ENCODE data around the gene CENPP.

CENPP gene

DNA sequence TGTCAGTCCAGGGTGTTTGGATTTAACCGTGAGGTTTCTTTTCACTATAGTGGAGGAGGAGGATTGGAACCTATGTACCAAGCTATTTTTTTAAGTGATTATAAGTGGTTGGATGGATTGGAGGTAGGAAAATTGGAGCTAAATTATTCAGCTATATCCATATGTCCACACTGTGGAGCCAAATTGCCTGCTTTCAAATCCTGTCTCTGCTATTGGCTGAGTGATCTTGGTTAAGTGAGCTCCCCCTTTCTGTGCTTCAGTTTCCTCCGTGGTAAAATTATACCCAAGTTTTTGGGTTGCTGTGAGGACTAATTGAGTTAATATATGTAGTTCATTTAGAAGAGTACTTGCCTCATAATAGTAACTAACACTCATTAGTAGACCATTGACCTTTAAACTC, 2.5 kb downstream of the CENPP start:
- Mint-ChIP-seq H3K4me3 (no peak overlapping the region), H3K9me3 (no peaks in the 10 kb centered on the region), H3K36me3 (ENCODE audit: low read depth) (peaks cover 20% of the 10 kb centered on the region), H3K27ac (no peak overlapping the region), H3K4me1 (ENCODE audit: low read depth) (peaks cover 29% of the 10 kb centered on the region), H3K27me3 (ENCODE audit: low read depth) (no peaks in the 10 kb centered on the region)
- DNase-seq (ENCODE audit: low spot score), result no peak

DNA sequence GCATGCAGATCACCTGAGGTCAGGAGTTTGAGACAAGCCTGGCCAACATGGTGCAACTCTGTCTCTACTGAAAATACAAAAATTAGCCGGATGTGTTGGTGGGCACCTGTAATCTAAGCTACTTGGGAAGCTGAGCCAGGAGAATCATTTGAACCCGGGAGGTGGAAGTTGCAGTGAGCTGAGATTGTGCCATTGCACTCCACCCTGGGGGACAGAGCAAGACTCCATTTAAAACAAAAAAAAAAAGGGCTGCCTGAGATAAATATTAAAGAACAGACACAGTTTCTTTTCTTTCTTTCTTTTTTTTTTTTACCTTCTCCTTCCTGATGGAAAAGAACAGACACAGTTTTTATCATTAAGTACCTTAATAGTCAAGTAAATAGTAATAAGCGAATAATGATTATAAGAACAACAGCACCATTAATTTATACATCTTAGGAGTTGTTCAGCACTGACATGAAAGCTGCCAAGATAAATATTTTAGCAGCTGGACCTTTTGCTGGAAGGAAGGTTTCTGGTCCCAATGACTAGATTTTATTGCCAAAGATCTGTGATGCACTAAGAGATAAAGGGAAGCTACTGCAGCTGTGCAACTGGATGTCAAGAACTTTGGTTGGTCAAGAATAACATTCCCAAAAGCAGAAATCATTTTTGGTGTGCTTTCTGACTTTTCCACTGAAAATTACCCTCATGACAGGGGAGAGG, 7.0 kb downstream of the CENPP start:
- H3K4me3 Mint-ChIP-seq, result no peak overlapping the region
- DNase-seq (ENCODE audit: low spot score), result no peak
- H3K9me3 Mint-ChIP-seq, result no peaks in the 10 kb centered on the region
- H3K27ac Mint-ChIP-seq, result no peak overlapping the region
- peaks cover 8% of the 10 kb centered on the region for H3K4me1 Mint-ChIP-seq (ENCODE audit: low read depth)
- no peaks in the 10 kb centered on the region for H3K27me3 Mint-ChIP-seq (ENCODE audit: low read depth)
- peaks cover 24% of the 10 kb centered on the region for H3K36me3 Mint-ChIP-seq (ENCODE audit: low read depth)

DNA sequence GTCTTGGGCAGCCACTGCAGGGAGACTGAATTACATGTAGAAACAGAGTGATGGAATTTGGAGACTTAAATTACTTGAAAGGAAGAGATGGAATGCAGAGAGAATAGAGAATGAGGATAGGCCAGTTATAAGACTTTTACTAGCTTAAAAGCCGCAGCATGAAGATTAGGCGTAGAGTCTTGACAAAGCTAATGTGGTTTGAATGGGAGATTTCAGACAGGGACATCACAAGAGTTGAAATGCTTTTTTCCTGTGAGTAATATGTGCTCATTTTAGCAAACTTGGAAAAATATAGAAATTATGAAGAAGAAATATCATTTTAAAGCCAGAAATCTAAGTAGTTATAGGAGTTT, 7.5 kb downstream of the CENPP start:
- H3K9me3 Mint-ChIP-seq, result no peaks in the 10 kb centered on the region
- no peaks in the 10 kb centered on the region for H3K27me3 Mint-ChIP-seq (ENCODE audit: low read depth)
- H3K27ac Mint-ChIP-seq, result no peak overlapping the region

DNA sequence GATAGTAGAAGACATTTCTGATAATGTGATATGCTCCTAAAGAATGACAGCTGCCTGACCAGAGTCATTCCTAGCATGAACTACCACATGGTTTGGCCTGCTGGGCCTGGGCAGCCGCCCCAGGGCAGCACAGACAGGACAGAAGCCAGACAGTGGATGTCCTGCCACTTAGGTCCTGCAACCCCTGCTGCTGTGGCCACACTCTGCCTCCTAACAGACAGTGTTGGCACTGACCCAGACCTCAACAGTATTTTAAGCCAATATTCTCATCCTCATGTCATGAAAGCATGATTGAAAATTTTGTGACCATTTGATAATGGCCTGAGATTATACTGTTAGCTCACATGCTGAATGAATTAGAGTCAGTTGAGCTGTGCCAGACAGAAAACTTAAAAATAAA, 15.8 kb downstream of the CENPP start:
- peaks cover 40% of the 10 kb centered on the region for H3K36me3 Mint-ChIP-seq (ENCODE audit: low read depth)
- H3K4me1 Mint-ChIP-seq (ENCODE audit: low read depth), result no peaks in the 10 kb centered on the region
- peaks cover 5% of the 10 kb centered on the region for H3K9me3 Mint-ChIP-seq
- H3K27me3 Mint-ChIP-seq (ENCODE audit: low read depth), result no peaks in the 10 kb centered on the region
- H3K4me3 Mint-ChIP-seq, result no peak overlapping the region
- DNase-seq (ENCODE audit: low spot score), result no peak
- no peak overlapping the region for H3K27ac Mint-ChIP-seq

More for the DNA sequence above, 7.5 kb downstream of the CENPP start:
- Mint-ChIP-seq H3K36me3 (ENCODE audit: low read depth) (peaks cover 25% of the 10 kb centered on the region), H3K4me3 (no peak overlapping the region), H3K4me1 (ENCODE audit: low read depth) (peaks cover 3% of the 10 kb centered on the region)
- no peak for DNase-seq (ENCODE audit: low spot score)

DNA sequence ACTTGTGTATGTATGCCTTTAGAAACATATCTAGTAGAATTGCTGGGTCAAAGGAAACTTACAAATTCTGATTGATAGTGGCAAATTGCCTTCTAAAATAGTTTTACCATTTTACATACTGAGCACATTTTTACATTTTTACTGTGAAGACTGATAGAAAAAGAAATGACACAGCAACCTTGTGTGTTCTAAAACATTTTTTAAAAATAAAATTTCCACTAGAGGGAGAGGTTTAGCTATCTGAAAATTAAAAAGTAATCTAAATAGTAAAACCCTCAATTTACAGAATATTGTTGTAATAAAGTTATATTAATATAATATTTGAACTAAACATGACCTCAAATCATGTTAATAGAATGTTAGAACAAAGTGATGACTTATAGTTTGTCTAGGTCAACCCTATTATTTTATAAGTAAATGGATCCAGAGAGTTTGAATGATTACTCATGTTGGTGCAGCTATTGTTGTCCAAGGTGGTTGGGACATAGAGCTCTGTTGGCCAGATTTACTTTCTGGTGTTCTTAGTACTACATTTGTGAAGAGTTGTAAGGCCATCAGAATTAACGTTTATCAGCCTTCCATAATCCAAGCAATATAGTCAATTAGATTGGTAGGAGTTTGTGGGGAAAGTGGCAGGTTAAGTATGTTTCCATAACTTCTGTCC, 17.2 kb downstream of the CENPP start:
- no peak overlapping the region for H3K4me3 Mint-ChIP-seq
- no peak overlapping the region for H3K27ac Mint-ChIP-seq
- H3K36me3 Mint-ChIP-seq (ENCODE audit: low read depth), result peaks cover 40% of the 10 kb centered on the region
- no peaks in the 10 kb centered on the region for H3K27me3 Mint-ChIP-seq (ENCODE audit: low read depth)
- no peaks in the 10 kb centered on the region for H3K4me1 Mint-ChIP-seq (ENCODE audit: low read depth)
- peaks cover 5% of the 10 kb centered on the region for H3K9me3 Mint-ChIP-seq
- DNase-seq (ENCODE audit: low spot score), result no peak

DNA sequence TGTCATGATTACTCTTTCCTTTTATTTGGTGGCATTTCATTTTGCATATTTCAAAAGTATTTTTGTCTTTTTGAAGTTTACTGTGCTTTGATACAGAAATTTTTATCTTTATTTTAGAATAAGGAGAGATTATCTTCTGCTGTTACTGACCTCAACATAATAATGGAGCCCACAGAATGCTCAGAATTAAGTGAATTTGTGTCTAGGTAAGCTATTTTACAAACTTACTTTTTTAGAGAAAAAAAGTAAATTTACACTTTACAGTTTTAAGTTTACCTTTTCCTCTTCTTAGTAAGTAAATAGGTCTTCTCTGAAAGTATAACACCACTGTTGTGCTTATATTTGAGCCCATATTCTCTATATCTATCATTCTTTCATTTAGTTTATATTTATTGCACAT, 19.8 kb downstream of the CENPP start:
- Mint-ChIP-seq H3K27ac (no peak overlapping the region), H3K4me1 (ENCODE audit: low read depth) (peaks cover under 1% of the 10 kb centered on the region), H3K27me3 (ENCODE audit: low read depth) (no peaks in the 10 kb centered on the region), H3K9me3 (peaks cover 5% of the 10 kb centered on the region), H3K4me3 (no peak overlapping the region), H3K36me3 (ENCODE audit: low read depth) (peaks cover 32% of the 10 kb centered on the region)
- DNase-seq (ENCODE audit: low spot score), result no peak

DNA sequence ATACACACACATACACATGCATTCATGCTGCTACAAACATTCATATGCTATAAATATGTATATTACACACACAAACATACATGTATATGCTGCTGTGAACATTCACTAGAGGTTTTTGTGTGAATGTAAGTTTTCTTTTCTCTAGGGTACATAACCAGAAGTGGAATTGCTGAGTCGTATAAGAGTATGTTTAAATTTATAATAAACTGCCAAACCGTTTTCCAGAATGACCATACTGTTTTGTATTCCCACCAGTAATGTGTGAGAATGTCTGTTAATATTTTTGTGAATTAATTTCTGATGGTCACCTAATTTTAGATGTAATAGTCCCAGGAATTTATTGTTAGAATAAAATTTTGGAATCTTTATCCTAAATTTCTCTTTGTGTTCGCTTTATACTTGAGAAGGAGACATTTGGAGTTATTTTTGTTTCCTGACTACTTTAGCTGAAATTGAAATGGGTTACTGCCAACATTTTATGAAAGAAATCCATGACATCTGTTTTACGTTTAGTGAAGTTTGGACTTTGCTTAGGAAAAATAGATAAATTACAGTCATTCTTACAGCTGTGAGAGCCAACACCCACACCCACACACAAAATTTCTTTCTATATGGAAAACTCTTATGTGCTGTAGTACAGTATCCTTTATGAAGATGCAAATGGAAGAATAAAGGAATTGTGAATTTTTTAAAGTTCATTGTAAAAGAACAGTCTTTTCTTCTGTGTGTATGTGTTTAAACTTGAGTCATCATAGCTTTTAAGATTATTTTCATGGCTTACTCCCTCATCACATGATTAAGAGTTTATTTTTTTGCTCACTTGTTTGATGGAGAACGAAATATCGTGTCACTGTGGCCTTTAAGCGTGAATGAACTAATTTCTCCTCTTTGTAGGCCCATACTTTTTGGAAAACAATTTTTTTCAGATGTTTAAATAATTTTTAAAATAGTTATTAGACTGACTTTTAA, 24.3 kb downstream of the CENPP start:
- Mint-ChIP-seq H3K36me3 (ENCODE audit: low read depth) (peaks cover 52% of the 10 kb centered on the region), H3K4me3 (no peak overlapping the region)
- no peak for DNase-seq (ENCODE audit: low spot score)

DNA sequence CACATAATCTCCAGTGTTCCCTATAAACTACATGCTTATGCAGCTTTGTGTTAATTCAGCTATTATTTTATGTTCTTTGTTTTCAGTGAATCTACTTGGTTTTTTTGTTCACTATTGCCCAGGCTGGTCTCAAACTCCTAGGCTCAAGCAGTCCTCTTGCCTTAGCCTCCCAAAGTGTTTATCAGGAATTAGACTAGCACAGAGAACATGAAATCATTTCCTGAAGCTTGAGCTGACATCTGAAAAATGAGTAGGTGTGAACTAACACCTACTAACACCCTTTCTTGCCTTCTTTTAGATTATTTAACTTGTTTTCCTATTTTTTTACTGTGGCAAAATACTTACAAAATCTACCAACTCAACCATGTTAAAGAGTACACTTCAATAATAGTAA, 25.0 kb downstream of the CENPP start:
- peaks cover 57% of the 10 kb centered on the region for H3K36me3 Mint-ChIP-seq (ENCODE audit: low read depth)
- H3K4me3 Mint-ChIP-seq, result no peak overlapping the region
- no peak for DNase-seq (ENCODE audit: low spot score)
- peaks cover 8% of the 10 kb centered on the region for H3K4me1 Mint-ChIP-seq (ENCODE audit: low read depth)
- H3K27me3 Mint-ChIP-seq (ENCODE audit: low read depth), result no peaks in the 10 kb centered on the region
- peaks cover 19% of the 10 kb centered on the region for H3K9me3 Mint-ChIP-seq
- H3K27ac Mint-ChIP-seq, result no peak overlapping the region

More for the DNA sequence above, 24.3 kb downstream of the CENPP start:
- H3K27me3 Mint-ChIP-seq (ENCODE audit: low read depth), result no peaks in the 10 kb centered on the region
- H3K9me3 Mint-ChIP-seq, result peaks cover 19% of the 10 kb centered on the region
- peaks cover 8% of the 10 kb centered on the region for H3K4me1 Mint-ChIP-seq (ENCODE audit: low read depth)
- no peak overlapping the region for H3K27ac Mint-ChIP-seq

DNA sequence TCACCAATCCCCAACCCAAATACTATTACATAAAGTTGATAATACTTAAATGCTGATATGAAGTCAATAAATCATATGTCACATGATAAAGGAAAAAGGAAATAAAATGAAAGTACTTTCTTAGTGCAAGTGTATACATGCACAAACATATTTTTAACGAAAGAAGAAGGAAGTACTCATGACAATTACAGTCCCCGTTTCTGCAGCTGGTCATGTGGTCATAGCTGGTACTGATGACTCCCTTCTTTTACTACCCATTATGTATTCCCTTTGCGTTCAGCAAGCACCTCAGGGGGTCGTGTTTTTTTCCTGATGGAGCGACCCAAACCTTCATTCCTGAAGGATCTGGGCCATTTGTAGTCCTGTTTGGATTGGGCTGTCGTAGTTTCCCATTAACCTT, 27.3 kb downstream of the CENPP start:
- H3K27ac Mint-ChIP-seq, result no peak overlapping the region
- peaks cover 33% of the 10 kb centered on the region for H3K9me3 Mint-ChIP-seq
- no peaks in the 10 kb centered on the region for H3K27me3 Mint-ChIP-seq (ENCODE audit: low read depth)
- peaks cover 8% of the 10 kb centered on the region for H3K4me1 Mint-ChIP-seq (ENCODE audit: low read depth)
- H3K4me3 Mint-ChIP-seq, result no peak overlapping the region
- H3K36me3 Mint-ChIP-seq (ENCODE audit: low read depth), result peaks cover 60% of the 10 kb centered on the region
- DNase-seq (ENCODE audit: low spot score), result no peak

DNA sequence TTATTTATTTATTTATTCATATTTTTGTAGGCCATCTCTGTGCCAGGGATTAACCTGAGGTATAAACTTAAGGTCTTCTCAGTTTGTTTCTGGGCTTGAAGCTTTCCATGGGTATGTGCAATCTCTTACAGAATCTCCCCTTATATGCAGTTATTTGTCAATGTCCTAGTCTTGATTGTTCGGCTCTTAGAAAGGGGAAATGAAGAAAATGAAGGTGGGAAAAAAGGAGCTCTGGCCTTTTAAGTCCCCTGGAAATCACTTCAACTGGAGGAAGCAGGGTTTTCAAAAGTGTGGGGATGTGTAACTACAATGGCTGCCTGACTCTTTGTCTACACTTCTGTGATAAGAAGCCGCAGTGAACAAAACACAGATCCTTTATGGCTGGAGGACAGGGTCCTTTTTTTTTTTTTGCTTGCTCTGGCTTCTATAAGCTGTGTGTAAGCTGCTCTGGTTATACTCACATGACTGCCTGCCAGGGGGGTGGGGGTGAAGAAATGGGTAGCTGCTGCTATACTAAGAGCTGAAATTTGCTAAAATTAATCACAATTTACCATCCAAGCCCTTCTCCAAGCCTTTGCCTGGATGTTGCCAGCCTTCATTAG, 33.7 kb downstream of the CENPP start:
- peaks cover 2% of the 10 kb centered on the region for H3K4me1 Mint-ChIP-seq (ENCODE audit: low read depth)
- H3K36me3 Mint-ChIP-seq (ENCODE audit: low read depth), result peaks cover 34% of the 10 kb centered on the region
- peaks cover 25% of the 10 kb centered on the region for H3K9me3 Mint-ChIP-seq
- no peaks in the 10 kb centered on the region for H3K27me3 Mint-ChIP-seq (ENCODE audit: low read depth)
- H3K4me3 Mint-ChIP-seq, result no peak overlapping the region
- H3K27ac Mint-ChIP-seq, result no peak overlapping the region
- no peak for DNase-seq (ENCODE audit: low spot score)

DNA sequence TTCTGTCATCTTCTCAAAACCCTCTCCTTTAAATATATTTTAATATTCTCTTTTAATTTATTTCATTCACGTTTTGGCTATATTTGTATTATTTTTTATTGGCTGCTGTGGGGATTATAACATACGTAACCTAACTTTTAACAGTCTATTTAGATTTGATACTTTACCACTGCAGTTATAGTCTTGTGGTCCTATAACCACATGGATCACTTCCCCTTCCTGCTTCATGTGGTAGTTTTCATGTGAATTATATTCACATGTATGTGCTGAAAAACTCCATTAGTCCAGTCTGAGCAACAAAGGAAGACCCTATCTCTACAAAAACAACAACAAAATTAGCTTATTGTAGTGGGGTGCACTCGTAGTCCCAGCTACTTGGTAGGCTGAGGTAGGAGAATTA, 34.3 kb downstream of the CENPP start:
- H3K9me3 Mint-ChIP-seq, result peaks cover 20% of the 10 kb centered on the region
- H3K4me3 Mint-ChIP-seq, result no peak overlapping the region
- H3K4me1 Mint-ChIP-seq (ENCODE audit: low read depth), result peaks cover 2% of the 10 kb centered on the region
- H3K27ac Mint-ChIP-seq, result no peak overlapping the region
- no peak for DNase-seq (ENCODE audit: low spot score)
- H3K36me3 Mint-ChIP-seq (ENCODE audit: low read depth), result peaks cover 29% of the 10 kb centered on the region
- H3K27me3 Mint-ChIP-seq (ENCODE audit: low read depth), result no peaks in the 10 kb centered on the region

DNA sequence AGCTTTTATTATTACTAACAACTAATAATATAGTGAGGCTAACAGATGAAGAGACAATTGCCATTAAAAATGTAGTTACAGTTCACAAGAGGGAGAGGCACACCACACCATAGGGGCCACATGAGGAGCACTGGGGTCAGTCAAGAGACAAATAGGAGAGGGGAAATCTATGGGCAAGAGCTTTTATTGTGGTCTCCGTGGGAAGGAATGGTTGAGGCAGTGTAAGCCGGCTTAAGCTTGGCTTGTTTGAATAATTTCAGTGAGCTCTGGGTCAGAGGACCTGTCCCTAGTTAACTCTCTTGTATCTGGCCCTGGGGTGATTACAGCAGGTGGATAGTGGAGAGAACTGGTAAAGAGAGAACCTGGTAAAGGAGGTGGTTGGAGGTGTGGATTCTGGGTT, 43.3 kb downstream of the CENPP start:
- Mint-ChIP-seq H3K4me1 (ENCODE audit: low read depth) (peaks cover 1% of the 10 kb centered on the region), H3K27me3 (ENCODE audit: low read depth) (no peaks in the 10 kb centered on the region), H3K9me3 (peaks cover 20% of the 10 kb centered on the region), H3K27ac (no peak overlapping the region), H3K4me3 (no peak overlapping the region), H3K36me3 (ENCODE audit: low read depth) (peaks cover 31% of the 10 kb centered on the region)
- no peak for DNase-seq (ENCODE audit: low spot score)

DNA sequence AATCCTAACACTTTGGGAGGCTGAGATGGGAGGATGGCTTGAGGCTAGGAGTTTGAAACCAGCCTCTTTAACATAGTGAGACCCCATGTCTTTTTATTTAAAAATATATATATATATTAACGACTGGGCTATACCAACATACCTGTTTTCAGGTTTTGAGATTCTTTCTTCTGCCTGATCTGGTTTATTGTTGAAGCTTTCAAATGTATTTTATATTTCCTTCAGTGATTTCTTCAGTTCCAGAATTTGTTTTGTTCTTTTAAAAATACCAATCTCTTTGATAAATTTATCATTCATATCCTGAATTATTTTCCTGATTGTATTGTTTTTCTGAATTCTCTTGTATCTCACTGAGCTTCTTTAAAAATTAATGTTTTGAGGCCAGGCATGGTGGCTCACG, 47.4 kb downstream of the CENPP start:
- no peak for DNase-seq (ENCODE audit: low spot score)
- Mint-ChIP-seq H3K9me3 (peaks cover 39% of the 10 kb centered on the region), H3K27ac (no peak overlapping the region), H3K27me3 (ENCODE audit: low read depth) (no peaks in the 10 kb centered on the region), H3K36me3 (ENCODE audit: low read depth) (peaks cover 38% of the 10 kb centered on the region), H3K4me1 (ENCODE audit: low read depth) (peaks cover 8% of the 10 kb centered on the region), H3K4me3 (no peak overlapping the region)

DNA sequence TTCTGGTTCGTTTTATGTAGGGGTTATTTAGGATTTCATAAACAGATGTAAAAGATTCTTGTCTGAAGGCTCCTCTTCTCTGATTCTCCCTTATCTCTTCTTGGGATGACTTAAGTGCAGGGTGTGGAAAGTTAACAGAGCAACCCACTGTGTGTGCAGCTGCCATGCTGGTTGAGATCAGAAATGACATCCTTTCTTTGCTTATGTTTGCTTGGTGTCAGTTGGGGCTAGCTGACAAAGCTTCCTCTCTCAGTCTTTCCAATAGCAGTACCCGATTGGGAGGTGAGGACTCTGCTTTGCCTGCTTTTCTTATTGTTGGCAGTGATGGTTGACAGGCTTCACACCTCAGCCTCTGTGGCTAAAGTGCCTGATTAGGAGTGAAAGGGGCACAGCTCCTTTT, 52.1 kb downstream of the CENPP start:
- Mint-ChIP-seq H3K4me1 (ENCODE audit: low read depth) (peaks cover 21% of the 10 kb centered on the region), H3K9me3 (peaks cover 27% of the 10 kb centered on the region), H3K27me3 (ENCODE audit: low read depth) (no peaks in the 10 kb centered on the region), H3K27ac (peak overlapping the region; percentile 63), H3K4me3 (no peak overlapping the region), H3K36me3 (ENCODE audit: low read depth) (peaks cover 32% of the 10 kb centered on the region)
- no peak for DNase-seq (ENCODE audit: low spot score)

Data from T-helper 2 cell treated with Interferon-gamma antibody and Interleukin-4, amounts not matched to agents 5 μg/mL and 100 μg/mL, for 36 hours (primary cell).